MV-4-11 (cell line): ENCODE data around the gene SMPD4.
"Not testable (repeated sequence)": the region's sequence is repeated elsewhere in the genome, so short reads cannot be mapped to it uniquely, and the experiment has no call there.

ENCODE experiments used
- DNase-seq: peaks from one replicate; lab custom pipeline; 2025; lab: John Stamatoyannopoulos, UW

SMPD4 gene

GRCh38 chr2:130159376-130159775, 22.0 kb downstream of the SMPD4 start:
- not testable (repeated sequence) for DNase-seq

- no peak for DNase-seq
Observed at GRCh38 chr2:130158631-130159030, 22.8 kb downstream of the SMPD4 start.

GRCh38 chr2:130157825-130158514, 23.4 kb downstream of the SMPD4 start:
- DNase-seq: peak; percentile 87

- peak; percentile 40 for DNase-seq
Observed at GRCh38 chr2:130157354-130157753, 24.0 kb downstream of the SMPD4 start.

GRCh38 chr2:130156624-130157004, 24.8 kb downstream of the SMPD4 start:
- no peak for DNase-seq

GRCh38 chr2:130155956-130156623, 25.3 kb downstream of the SMPD4 start:
- peak; percentile 21 for DNase-seq

GRCh38 chr2:130154773-130155765, 26.3 kb downstream of the SMPD4 start:
- DNase-seq: no peak

GRCh38 chr2:130154423-130154770, 27.0 kb downstream of the SMPD4 start:
- not testable (repeated sequence) for DNase-seq

- DNase-seq: not testable (repeated sequence)
Observed at GRCh38 chr2:130153721-130154422, 27.5 kb downstream of the SMPD4 start.

GRCh38 chr2:130152816-130153595, 28.4 kb downstream of the SMPD4 start:
- no peak for DNase-seq

GRCh38 chr2:130152136-130152815, 29.1 kb downstream of the SMPD4 start:
- DNase-seq: not testable (repeated sequence)

GRCh38 chr2:130151145-130151512, 30.3 kb downstream of the SMPD4 start:
- DNase-seq: not testable (repeated sequence)

- no peak for DNase-seq
Observed at GRCh38 chr2:130150181-130151144, 30.9 kb downstream of the SMPD4 start.

GRCh38 chr2:130148515-130148914, 32.9 kb downstream of the SMPD4 start:
- DNase-seq: not testable (repeated sequence)

- peak; percentile 25 for DNase-seq
Observed at GRCh38 chr2:130145006-130145414, 36.4 kb downstream of the SMPD4 start, which contains the start of gene CCDC74B. TSS of gene CCDC74B (minus strand) at chr2:130145112. CDS start at chr2:130144996, 116 bp downstream.

- not testable (repeated sequence) for DNase-seq
Observed at GRCh38 chr2:130143266-130144039, 37.9 kb downstream of the SMPD4 start.

- not testable (repeated sequence) for DNase-seq
Observed at GRCh38 chr2:130142396-130143265, 38.8 kb downstream of the SMPD4 start.
